Gastroesophageal sphincter (tissue), 4 donors: Measurements from ENCODE around the gene PRKACA. TPM values are rescaled to one million over a fixed set of nuclear protein-coding genes. Genes with fewer than 3 reads are reported as not detected.
A peak's percentile ranks its signal among the peaks of the same experiment; 100 is the strongest.

ENCODE experiments used
- ATAC-seq: fragments of 150-250 bp; one replicate; pipeline ENCODE4 v1.9.1; 2016; ENCODE audit warnings: mild to moderate bottlenecking, moderate library complexity
- H3K27ac ChIP-seq, 4 donors: fragments of 200-600 bp; sonication (generic) in 3 of 4; 1 replicate in 3 of 4; 2 replicates in 1 of 4; pipeline ENCODE4 v1.5.1; 2016 to 2019
- H3K27me3 ChIP-seq: fragments of 200-600 bp; sonication (generic); one replicate; pipeline ENCODE4 v1.5.1; 2019
- H3K36me3 ChIP-seq, 2 donors: fragments of 200-600 bp; sonication (generic); one replicate each; pipeline ENCODE4 v1.5.1; 2019; ENCODE audit warnings: control low read depth in 1 of 2
- H3K4me1 ChIP-seq, 3 donors: fragments of 200-600 bp; sonication (generic); 1 replicate in 2 of 3; 2 replicates in 1 of 3; pipeline ENCODE4 v1.5.1; 2016 to 2019; ENCODE audit warnings: control low read depth in 2 of 3
- H3K4me3 ChIP-seq, 2 donors: fragments of 200-600 bp; sonication (generic); one replicate each; pipeline ENCODE4 v1.5.1; 2019; ENCODE audit warnings: mild to moderate bottlenecking in 1 of 2, moderate library complexity in 1 of 2
- H3K9me3 ChIP-seq, 3 donors: fragments of 200-600 bp; sonication (generic); one replicate each; pipeline ENCODE4 v1.5.1; 2017 to 2019; ENCODE audit warnings: control low read depth in 2 of 3
- EP300 ChIP-seq: sonication (generic); formaldehyde crosslinking; IDR thresholded peaks from one replicate; pipeline ENCODE4 v1.6.1; 2017; ENCODE audit warnings: antibody characterized with exemption, mild to moderate bottlenecking
- POLR2A ChIP-seq, 2 donors: fragments of 450-650 bp; IDR thresholded peaks; one replicate each; pipeline ENCODE4 v1.6.1; 2017; ENCODE audit warnings: antibody characterized with exemption in 2 of 2, mild to moderate bottlenecking in 2 of 2, moderate library complexity in 1 of 2
- POLR2AphosphoS5 ChIP-seq: sonication (generic); formaldehyde crosslinking; IDR thresholded peaks from one replicate; pipeline ENCODE4 v1.6.1; 2017; ENCODE audit warnings: antibody characterized with exemption
- WGBS, 2 donors: methylation state at CpG; one replicate each; pipeline ENCODE4 v1.1.5; 2018; ENCODE audit warnings: low coverage in 1 of 2; 5-methylcytosine and 5-hydroxymethylcytosine counted together
- total RNA-seq, 4 donors: library from RNA; depleted of rRNA; stranded (reverse); fragments of >200 nt; gene quantifications; one replicate each; pipeline ENCODE4 v1.1.0, GENCODE V29; 2016
- TF ChIP-seq, protein P1 (sequence below), 4 experiments: fragments of 200-600 bp in 2 of 4; fragments of 450-650 bp in 2 of 4; sonication (generic) in 1 of 4; IDR thresholded peaks; one replicate each; pipeline ENCODE4 v1.5.1; 2017 to 2019; ENCODE audit warnings: antibody characterized with exemption in 4 of 4, mild to moderate bottlenecking in 2 of 4, moderate library complexity in 2 of 4

PRKACA gene
- total RNA-seq, 4 donors from 2014 or later: 62.3 to 138 (median 76.6) TPM

DNA sequence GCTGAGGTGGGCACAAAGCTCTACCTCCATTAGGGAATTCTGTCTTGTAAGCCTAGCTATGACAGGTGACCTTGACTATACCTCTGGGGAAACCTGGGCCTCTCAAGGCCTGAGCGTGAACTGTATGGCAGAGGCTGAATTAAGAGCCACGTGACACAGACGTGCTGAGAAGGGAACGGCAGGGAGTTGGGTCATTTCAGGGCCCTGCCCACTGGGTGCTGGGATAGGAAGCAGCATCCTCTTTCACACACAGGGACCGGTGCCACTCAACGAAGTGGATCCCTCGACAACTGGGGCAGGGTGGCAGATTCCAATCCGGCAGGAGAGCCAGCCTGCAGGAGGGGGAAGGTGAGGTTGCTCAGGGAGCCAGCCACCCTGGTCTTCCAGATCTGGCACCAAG lies 9.6 kb upstream of the PRKACA start:
- no peaks in the 10 kb centered on the region for H3K4me1 ChIP-seq
- H3K4me3 ChIP-seq: no peak overlapping the region
- no peaks in the 10 kb centered on the region for H3K27me3 ChIP-seq
- 96% methylated on average over 4 of the region's 8 CpGs; no CpG with 5 or more reads in 1 of the 2 donors for WGBS, 2 donors
- no peaks in the 10 kb centered on the region for H3K9me3 ChIP-seq
- TF ChIP-seq EP300: no peak
- TF ChIP-seq POLR2A (IDR thresholded peaks at IDR 0.05): no peak
- TF ChIP-seq, protein P1, sequence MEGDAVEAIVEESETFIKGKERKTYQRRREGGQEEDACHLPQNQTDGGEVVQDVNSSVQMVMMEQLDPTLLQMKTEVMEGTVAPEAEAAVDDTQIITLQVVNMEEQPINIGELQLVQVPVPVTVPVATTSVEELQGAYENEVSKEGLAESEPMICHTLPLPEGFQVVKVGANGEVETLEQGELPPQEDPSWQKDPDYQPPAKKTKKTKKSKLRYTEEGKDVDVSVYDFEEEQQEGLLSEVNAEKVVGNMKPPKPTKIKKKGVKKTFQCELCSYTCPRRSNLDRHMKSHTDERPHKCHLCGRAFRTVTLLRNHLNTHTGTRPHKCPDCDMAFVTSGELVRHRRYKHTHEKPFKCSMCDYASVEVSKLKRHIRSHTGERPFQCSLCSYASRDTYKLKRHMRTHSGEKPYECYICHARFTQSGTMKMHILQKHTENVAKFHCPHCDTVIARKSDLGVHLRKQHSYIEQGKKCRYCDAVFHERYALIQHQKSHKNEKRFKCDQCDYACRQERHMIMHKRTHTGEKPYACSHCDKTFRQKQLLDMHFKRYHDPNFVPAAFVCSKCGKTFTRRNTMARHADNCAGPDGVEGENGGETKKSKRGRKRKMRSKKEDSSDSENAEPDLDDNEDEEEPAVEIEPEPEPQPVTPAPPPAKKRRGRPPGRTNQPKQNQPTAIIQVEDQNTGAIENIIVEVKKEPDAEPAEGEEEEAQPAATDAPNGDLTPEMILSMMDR (IDR thresholded peaks at IDR 0.05): no peak
- TF ChIP-seq POLR2AphosphoS5: no peak
- no peaks in the 10 kb centered on the region for H3K36me3 ChIP-seq
- no peak overlapping the region for H3K27ac ChIP-seq
- ATAC-seq: no peak

DNA sequence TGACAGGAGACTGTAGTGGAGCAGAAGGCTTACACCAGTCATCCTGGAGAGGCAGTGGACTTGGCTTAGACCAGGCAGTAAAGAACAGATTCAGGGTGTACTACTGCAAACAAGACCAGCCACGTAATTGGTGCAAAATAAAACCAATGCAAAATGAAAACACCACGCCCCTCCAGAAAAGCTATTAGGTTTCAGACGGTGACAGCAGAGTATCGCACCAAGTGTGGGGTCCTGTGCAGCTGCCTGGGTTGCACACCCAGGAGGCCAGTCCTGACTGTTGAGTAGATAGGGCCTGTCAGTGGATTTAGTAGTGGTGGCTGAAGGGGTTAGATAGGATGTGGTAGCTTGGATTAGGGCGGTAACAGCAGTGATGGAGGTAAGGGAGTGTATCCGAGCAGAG lies 5.4 kb upstream of the PRKACA start:
- no peak for ATAC-seq
- Histone ChIP-seq H3K4me1 (peaks cover 4 to 23% (median 11%) of the 10 kb centered on the region in 3 donors), H3K36me3 (no peaks in the 10 kb centered on the region), H3K27me3 (no peaks in the 10 kb centered on the region), H3K27ac (no peak overlapping the region), H3K9me3 (no peaks in the 10 kb centered on the region), H3K4me3 (no peak overlapping the region)
- WGBS, 2 donors: 92 to 96% methylated on average over 6 of the region's 6 CpGs
- TF ChIP-seq, protein P1 (IDR thresholded peaks at IDR 0.05): no peak

DNA sequence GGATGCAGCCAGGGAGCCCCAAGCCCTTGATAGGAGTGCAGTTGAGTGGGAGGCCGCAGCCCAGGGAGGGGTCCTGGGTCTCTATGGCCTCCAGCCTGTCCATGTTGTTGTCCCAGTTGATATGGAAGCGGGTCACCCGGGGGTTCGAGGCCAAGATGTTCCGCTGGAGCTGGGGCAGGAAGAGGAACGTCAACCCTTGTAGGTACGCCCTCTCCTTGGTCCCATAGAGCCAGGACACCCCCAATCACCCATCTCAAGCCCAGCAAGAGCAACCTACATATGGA lies 2.9 kb upstream of the PRKACA start:
- TF ChIP-seq, protein P1 (IDR thresholded peaks at IDR 0.05): no peak
- TF ChIP-seq POLR2A (IDR thresholded peaks at IDR 0.05) (no peak), EP300 (no peak), POLR2AphosphoS5 (no peak)
- no peaks in the 10 kb centered on the region for H3K36me3 ChIP-seq
- 75 to 100% methylated on average over 1 to 2 of the region's 7 CpGs for WGBS, 2 donors
- no peaks in the 10 kb centered on the region for H3K9me3 ChIP-seq
- no peaks in the 10 kb centered on the region for H3K27me3 ChIP-seq
- peaks cover 7 to 38% (median 24%) of the 10 kb centered on the region in 3 donors for H3K4me1 ChIP-seq
- peak overlapping the region in 3 of 4 donors; percentile 98 to 100 (median 99) for H3K27ac ChIP-seq
- ATAC-seq: no peak
- H3K4me3 ChIP-seq: no peak overlapping the region

DNA sequence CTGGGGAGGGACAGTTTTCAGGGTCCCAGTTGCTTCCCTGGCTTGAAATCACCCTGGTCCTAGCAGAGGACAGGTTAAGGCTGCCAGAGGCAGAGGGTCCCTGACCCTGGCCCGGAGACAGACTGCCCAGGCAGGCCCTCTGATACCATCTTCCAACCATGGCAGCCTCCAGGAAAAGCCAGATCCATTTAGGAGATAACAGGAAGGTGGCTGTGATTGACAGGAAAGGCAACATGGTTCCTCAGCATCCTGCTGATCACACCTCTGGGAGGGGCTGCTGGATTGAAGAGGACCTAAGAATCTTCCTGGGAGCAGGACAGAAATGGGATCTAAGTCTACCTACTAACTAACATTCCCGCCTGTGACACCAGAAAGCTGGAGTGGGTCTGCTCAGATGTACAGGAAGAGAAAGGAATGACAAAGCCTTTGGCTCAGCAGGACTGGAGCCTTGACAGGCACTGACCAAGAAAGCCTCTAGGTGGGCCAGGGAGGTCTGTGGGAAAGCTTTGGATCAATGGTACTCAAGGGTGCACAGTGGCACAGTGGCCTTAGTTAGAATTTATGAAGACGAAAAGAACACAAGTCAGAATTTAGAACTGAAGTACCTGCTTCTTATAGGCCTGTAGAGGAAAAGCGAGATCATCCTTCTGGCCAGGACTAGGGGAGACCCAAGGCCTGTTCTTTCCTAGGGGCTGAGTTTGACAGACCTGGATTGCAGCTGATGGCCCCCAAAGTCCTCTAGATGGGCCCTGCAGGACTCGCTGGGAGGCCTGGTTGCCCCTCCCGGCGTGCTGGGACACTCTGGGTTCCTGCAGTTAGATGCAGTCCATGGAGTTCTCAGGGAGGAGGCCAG lies 2.3 kb upstream of the PRKACA start:
- Histone ChIP-seq H3K4me3 (no peak overlapping the region), H3K27ac (peak overlapping the region; percentile 84 to 100 (median 98)), H3K9me3 (no peaks in the 10 kb centered on the region), H3K4me1 (peaks cover 7 to 44% (median 27%) of the 10 kb centered on the region in 3 donors), H3K36me3 (no peaks in the 10 kb centered on the region), H3K27me3 (no peaks in the 10 kb centered on the region)
- WGBS, 2 donors: 85 to 87% methylated on average over 2 to 4 of the region's 7 CpGs
- TF ChIP-seq, protein P1 (IDR thresholded peaks at IDR 0.05): no peak
- TF ChIP-seq POLR2AphosphoS5: no peak
- no peak for ATAC-seq

DNA sequence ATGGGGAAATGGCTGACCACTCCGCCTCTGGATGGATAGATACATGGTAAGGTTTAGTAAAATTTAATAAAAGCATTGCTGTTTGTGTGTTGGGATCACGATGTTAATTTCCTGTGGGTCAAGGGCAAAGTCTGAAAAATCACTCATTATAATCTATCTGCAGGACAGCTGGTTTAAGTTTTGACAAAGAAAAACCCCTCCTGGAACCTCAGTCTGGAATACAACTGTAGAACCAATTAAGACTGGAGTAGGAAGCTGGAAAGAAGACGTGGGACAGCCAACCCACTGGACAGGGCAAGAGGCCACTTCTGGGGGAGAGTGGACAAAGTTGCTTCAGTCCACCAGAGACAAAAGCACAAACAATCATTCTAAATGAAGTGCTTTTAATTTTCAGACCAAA lies 1.6 kb upstream of the PRKACA start:
- peaks cover 7 to 51% (median 34%) of the 10 kb centered on the region in 3 donors for H3K4me1 ChIP-seq

More for the DNA sequence above, 1.6 kb upstream of the PRKACA start:
- Histone ChIP-seq H3K27me3 (no peaks in the 10 kb centered on the region), H3K4me3 (peak overlapping the region; percentile 3 to 96), H3K27ac (peak overlapping the region; percentile 84 to 100 (median 98)), H3K9me3 (no peaks in the 10 kb centered on the region), H3K36me3 (no peaks in the 10 kb centered on the region)
- no peak for ATAC-seq
- TF ChIP-seq, protein P1 (IDR thresholded peaks at IDR 0.05): no peak
- no peak for TF ChIP-seq EP300
- no peak for TF ChIP-seq POLR2AphosphoS5
- no peak for TF ChIP-seq POLR2A (IDR thresholded peaks at IDR 0.05)
- 22 to 36% methylated on average over 1 to 3 of the region's 3 CpGs for WGBS, 2 donors
